AG04450 (cell line): ENCODE results near the gene RNF187. TPM values are rescaled to one million over a fixed set of nuclear protein-coding genes. Genes with fewer than 3 reads are reported as not detected.

Experiments used
- CTCF ChIA-PET: fragments of 300-600, 350-600 bp; formaldehyde crosslinking; extraction: SDS; loops from one replicate; lab custom pipeline; 2022; ENCODE audit warnings: antibody characterized with exemption, inconsistent platforms; lab: Charles Lee
- POLR2A ChIA-PET: fragments of 350-600 bp; formaldehyde crosslinking; extraction: SDS; loops from one replicate; lab custom pipeline; 2021; ENCODE audit warnings: antibody characterized with exemption, inconsistent platforms; lab: Yijun Ruan, JAX
- DNase-seq: peaks from one replicate; pipeline ENCODE4 v3.0.0-alpha.2; 2011; ENCODE audit warnings: low read depth, low spot score
- H3K27ac ChIP-seq: one replicate; pipeline ENCODE4 v1.5.1; 2012; ENCODE audit warnings: low read depth, low read length, control low read depth
- H3K27me3 ChIP-seq: one replicate; pipeline ENCODE4 v1.6.0; 2012; ENCODE audit warnings: low read length; ENCODE audit not compliant: control insufficient read depth, insufficient read depth
- H3K4me3 ChIP-seq: 2 replicates; pipeline ENCODE4 v1.5.1; 2011; ENCODE audit warnings: mild to moderate bottlenecking, low read depth, low read length, control low read depth
- H3K9me3 ChIP-seq: 2 replicates; pipeline ENCODE4 v1.5.1; 2012; ENCODE audit warnings: low read length; ENCODE audit not compliant: control insufficient read depth, insufficient read depth
- polyA plus RNA-seq: library from polyadenylated mRNA; depleted of rRNA; stranded (reverse); fragments of >200 nt; gene quantifications from 2 replicates; pipeline ENCODE4 v1.2.3, GENCODE V29; 2011; rRNA removed
- small RNA-seq: library from RNA; depleted of rRNA; stranded (forward); fragments of <200 nt; gene quantifications from one replicate; pipeline ENCODE3, GENCODE V24; 2012; ENCODE audit warnings: low read depth; ENCODE audit not compliant: insufficient read length
- TF ChIP-seq, protein P1 (sequence below): IDR thresholded peaks from 2 replicates; pipeline ENCODE4 v1.5.1; 2011; ENCODE audit warnings: low read depth, low read length, control low read depth, inconsistent platforms

RNF187 gene
- polyA plus RNA-seq, 1 experiment, result 84.0 TPM

- no peak for DNase-seq
- Histone ChIP-seq H3K4me3 (no peak overlapping the region), H3K27me3 (no peaks in the 10 kb centered on the region), H3K27ac (no peak overlapping the region), H3K9me3 (no peaks in the 10 kb centered on the region)
- CTCF ChIA-PET, result no interaction called here
- TF ChIP-seq, protein P1, sequence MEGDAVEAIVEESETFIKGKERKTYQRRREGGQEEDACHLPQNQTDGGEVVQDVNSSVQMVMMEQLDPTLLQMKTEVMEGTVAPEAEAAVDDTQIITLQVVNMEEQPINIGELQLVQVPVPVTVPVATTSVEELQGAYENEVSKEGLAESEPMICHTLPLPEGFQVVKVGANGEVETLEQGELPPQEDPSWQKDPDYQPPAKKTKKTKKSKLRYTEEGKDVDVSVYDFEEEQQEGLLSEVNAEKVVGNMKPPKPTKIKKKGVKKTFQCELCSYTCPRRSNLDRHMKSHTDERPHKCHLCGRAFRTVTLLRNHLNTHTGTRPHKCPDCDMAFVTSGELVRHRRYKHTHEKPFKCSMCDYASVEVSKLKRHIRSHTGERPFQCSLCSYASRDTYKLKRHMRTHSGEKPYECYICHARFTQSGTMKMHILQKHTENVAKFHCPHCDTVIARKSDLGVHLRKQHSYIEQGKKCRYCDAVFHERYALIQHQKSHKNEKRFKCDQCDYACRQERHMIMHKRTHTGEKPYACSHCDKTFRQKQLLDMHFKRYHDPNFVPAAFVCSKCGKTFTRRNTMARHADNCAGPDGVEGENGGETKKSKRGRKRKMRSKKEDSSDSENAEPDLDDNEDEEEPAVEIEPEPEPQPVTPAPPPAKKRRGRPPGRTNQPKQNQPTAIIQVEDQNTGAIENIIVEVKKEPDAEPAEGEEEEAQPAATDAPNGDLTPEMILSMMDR, result no peak
- POLR2A ChIA-PET, result no interaction called here
Observed at GRCh38 chr1:228544021-228544850, 57.1 kb downstream of the RNF187 start.

GRCh38 chr1:228544921-228545591 lies 57.9 kb downstream of the RNF187 start:
- H3K27ac ChIP-seq, result no peak overlapping the region
- no peak for DNase-seq
- H3K4me3 ChIP-seq, result no peak overlapping the region
- CTCF ChIA-PET, result no interaction called here
- no peaks in the 10 kb centered on the region for H3K27me3 ChIP-seq
- TF ChIP-seq, protein P1, result no peak
- POLR2A ChIA-PET, result no interaction called here
- H3K9me3 ChIP-seq, result no peaks in the 10 kb centered on the region

Small RNAs within 50 kb of the gene (small RNA-seq; reads per million reads assigned to genes)
- gene MIR4666A, result not detected

Other genes with a start within 250 kb of the RNF187 start
- 5.7 and 6.1 TPM in 2 replicates for gene TRIM11, start 80.5 kb upstream of the RNF187 start, polyA plus RNA-seq
- gene TRIM17, start 70.5 kb upstream of the RNF187 start, polyA plus RNA-seq, result 0.16 and 0.27 TPM in 2 replicates
- gene RHOU, start 248.1 kb downstream of the RNF187 start, polyA plus RNA-seq, result 1.4 and 1.6 TPM in 2 replicates